GM18870 (cell line): ENCODE results near the gene PAX4.

Source experiments
- ATAC-seq: cut with Tn5 transposase; IDR thresholded peaks from one replicate; pipeline ENCODE4 v1.9.1; 2021; ENCODE audit warnings: moderate library complexity; ENCODE audit not compliant: unreplicated experiment

The PAX4 gene

GRCh38 chr7:127629268-127629854, 11.4 kb upstream of the PAX4 start:
- no peak for ATAC-seq

- ATAC-seq = no peak
These were observed 10.5 kb upstream of the PAX4 start for GRCh38 chr7:127628445-127628844.

- no peak for ATAC-seq
These were observed 7.4 kb upstream of the PAX4 start for GRCh38 chr7:127625331-127625730.

- no peak for ATAC-seq
These were observed 2.7 kb upstream of the PAX4 start for GRCh38 chr7:127620406-127621233.

GRCh38 chr7:127619681-127620405, 1.9 kb upstream of the PAX4 start:
- ATAC-seq = no peak

DNA sequence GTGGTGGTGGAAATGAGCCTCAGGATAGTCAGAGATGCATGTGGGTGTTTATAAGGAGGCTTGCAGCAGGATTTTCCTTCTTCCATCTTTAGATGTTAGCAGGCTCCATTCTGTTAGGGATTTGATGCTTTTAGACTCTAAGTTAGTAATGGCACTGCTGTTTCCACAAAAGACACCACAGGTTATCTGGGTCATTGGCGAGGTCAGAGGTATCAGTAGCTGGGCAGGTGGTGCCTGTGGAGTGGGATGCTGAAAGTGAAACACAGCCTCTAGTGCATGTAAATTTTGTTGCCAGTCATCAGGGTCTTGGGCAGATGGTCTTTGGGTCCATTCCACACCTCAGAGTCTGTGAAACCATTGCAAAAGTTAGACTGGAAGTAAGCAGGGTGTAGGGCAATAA, 833 bp upstream of the PAX4 start:
- ATAC-seq = no peak

DNA sequence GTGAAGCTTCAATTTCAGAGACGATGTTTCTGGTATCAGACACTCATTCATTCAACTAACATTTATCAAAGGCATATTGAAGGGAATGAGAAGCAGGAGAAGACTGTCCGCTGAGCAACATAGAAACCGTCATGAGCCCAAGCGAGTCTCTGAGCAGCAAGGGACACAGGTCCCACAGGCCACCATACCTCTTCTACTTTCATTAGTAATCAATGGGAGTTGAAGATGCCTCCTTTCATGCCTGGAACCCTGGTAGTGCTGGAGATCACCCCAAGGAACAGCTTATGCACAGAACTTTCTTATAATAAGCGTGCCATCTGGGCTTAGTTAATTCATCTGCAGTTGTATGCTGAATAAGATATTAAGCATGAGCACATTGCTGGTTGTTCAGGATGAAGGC, 1.2 kb downstream of the PAX4 start:
- no peak for ATAC-seq

DNA sequence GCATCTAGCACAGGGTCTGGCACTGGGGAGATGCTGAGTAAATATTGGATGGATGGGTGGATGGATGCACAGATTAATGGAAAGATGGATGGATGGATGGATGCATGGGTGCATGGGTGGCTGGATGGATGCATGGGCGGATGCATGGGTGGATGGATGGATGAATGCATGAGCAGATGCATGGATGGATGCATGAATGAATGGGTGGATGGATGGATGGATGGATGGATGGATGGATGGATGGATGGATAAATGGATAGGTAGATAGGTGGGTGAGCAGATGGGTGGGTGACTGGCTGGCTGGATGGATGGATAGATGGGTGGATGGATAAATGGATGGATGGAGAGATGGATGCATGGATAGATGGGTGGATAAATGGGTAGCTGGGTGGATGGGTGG, 5.7 kb downstream of the PAX4 start:
- no peak for ATAC-seq

DNA sequence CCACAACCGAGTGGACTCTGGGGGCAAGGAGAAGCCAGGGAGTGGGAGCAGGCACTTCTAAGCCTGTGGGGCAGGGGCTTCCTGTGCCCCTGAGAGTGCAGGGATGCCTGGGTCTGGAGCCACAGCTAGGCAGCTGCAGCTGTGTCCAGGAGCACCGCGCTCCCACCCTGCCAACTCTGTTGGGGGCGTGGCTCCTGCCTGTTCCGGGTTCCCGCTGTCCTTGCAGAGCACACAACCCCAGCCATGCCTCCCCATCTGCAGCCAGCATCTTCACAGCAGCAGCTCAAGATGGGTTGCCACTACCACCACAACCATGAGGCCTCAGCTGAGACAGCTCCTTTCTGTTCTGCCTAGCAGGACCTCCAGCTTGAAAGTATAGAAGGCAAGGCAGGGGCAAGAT, 8.6 kb downstream of the PAX4 start:
- ATAC-seq = no peak

DNA sequence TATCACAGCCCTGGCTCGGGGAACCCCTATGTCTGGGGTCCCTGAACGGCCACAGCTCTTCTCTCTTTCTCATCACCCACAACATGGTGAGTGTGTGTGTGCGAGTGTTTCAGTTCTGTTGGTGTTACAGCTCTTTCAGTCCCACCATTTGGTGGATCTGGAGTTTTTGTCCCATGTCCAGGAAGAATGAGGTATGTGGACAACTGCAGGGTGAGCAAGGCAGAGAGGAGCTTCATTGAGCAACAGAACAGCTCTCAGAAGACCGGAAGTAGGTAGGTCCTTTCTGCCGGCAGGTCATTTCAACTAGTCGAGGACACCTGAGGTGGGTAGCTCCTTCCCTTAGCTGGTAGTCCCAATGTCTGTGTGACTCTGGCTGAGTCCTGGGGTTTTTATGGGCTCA, 9.5 kb downstream of the PAX4 start:
- no peak for ATAC-seq

- ATAC-seq = no peak
These were observed 17.1 kb downstream of the PAX4 start for GRCh38 chr7:127600885-127601284.

- no peak for ATAC-seq
These were observed 19.6 kb downstream of the PAX4 start for GRCh38 chr7:127598318-127598717.

GRCh38 chr7:127595737-127596136, 22.2 kb downstream of the PAX4 start:
- no peak for ATAC-seq

- no peak for ATAC-seq
These were observed 23.5 kb downstream of the PAX4 start for GRCh38 chr7:127594490-127594889.

DNA sequence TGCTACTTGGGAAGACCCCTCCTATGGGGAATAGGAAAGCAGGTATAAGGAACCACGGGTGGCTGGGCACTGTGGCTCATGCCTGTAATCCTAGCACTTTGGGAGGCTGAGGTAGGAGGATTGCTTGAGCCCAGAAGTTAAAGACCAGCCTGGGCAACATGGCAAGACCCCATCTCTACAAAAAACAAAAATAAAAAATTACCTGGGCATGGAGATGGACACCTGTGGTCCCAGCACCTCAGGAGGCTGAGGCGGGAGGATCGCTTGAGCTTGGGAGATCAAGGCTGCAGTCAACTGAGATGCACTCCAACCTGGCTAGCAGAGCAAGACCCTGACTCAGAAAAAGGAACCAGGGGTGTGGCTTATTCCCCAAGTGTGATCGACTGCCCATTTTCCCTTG, 25.4 kb downstream of the PAX4 start:
- no peak for ATAC-seq

- no peak for ATAC-seq
These were observed 26.4 kb downstream of the PAX4 start for GRCh38 chr7:127591591-127591990.

DNA sequence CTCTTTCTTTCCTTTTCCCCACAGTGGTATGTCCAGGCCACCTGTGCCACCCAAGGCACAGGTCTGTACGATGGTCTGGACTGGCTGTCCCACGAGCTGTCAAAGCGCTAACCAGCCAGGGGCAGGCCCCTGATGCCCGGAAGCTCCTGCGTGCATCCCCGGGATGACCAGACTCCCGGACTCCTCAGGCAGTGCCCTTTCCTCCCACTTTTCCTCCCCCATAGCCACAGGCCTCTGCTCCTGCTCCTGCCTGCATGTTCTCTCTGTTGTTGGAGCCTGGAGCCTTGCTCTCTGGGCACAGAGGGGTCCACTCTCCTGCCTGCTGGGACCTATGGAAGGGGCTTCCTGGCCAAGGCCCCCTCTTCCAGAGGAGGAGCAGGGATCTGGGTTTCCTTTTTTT, 26.8 kb downstream of the PAX4 start:
- ATAC-seq = no peak

DNA sequence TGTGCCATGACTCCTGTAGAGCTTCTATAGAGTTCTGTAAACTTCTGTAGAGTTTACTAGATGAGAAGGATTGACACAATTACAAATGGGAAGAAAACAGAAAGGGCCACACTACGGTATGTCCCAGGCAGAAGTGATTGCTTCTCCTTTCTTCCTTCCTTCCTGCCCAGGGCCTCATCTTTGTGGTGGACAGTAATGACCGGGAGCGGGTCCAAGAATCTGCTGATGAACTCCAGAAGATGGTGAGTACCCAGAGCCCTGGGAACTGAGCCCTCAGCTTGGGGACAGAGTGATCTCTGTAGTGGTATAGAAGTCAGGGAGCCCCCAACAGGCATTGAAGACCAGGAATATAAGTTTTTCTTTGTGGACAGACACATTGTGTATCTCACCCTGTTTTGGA, 28.0 kb downstream of the PAX4 start:
- ATAC-seq = no peak

DNA sequence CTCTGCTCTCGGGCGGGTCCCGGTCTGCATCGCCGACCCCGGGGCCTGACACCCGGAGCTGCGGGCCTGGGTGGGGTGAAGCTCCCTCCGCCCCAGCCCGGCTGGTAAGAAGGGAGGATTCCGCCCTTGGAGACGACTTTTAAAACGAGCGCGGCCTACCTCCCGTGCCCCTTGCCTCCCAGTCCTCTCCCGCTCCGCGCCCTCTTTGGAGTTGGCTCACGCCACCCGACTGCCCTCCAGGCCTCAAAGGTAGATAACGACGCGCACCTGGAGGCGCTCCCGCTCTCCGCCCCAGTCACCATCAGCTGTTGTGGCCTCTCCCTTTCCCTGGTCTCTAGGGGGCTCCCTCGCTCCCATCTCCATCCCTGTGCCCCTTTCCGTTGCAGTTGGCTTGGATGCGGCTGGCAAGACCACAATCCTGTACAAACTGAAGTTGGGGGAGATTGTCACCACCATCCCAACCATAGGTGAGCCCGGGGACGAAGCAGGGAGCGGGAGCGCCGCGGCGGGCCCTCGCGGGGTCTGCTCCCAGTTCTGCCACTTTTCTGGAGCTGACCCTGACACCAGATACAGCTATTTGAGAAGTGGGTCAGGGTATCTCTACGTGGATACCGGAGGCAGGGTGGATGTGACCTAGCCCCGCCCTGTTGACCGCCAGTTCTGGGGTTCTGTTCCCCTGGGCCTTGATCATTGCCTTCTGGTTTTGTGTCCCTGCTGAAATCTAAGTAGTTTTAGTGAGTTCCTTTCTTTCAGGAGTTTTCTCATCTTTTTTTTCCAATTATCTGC, 29.1 kb downstream of the PAX4 start:
- ATAC-seq = peak; percentile 10

DNA sequence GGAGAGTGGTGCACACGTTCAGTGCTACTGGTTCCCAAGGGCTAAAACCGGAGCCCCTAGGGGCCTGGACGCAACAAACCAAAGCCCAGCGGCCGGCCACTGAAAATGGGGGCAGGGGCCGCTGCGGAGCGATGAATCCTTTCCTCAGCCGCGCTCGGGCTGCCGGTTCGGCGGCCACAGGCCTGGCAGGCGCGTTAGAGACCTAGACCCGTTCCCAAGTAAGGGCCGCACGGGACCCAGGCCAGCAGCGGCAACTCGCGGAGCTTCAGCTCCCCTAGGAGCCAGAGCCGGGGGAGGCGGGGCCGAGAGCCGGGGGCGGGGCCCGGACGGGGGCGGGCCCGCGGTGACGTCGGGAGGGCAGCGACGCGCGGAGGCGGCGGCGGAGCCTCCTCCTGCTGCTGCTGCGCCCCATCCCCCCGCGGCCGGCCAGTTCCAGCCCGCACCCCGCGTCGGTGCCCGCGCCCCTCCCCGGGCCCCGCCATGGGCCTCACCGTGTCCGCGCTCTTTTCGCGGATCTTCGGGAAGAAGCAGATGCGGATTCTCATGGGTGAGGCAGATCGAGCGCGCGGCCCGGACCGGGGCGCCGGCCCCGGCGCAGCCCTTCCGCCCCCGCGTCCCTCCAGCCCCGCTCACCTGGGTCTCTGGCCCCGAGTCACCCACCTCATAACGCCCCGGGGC, 29.8 kb downstream of the PAX4 start, which contains the start of gene ARF5:
Gene ARF5 (plus strand): TSS at position 393 of the 678 bp plus-strand sequence. CDS start 88 bp downstream, at position 481.
- peak; percentile 40 for ATAC-seq

DNA sequence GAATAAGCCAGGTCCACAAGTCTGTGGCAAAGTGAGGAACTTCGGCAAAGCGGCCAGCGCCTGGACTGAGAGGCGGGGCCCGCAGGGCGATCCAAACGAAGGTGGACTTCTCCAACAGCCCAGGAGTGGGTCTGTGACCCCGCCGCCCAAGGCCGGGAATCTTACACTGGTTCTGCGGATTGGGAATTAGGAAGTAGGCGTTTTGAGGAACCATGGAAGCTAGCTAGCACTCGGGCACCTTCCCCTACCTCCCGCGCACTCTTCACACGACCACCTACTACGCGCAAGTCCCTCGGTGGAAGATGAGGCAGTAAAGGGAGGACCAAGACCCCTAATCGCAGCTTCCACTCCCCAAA, 30.3 kb downstream of the PAX4 start:
- ATAC-seq = no peak
